ENCODE results near the gene RASAL2.

RASAL2 gene

GRCh38 chr1:178254433-178254832, 160.5 kb downstream of the RASAL2 start:
- no peak for DNase-seq (ENCODE audit: insufficient read length)
- no peak for FAIRE-seq
- no peak for TF ChIP-seq POLR2A (IDR thresholded peaks at IDR 0.05; ENCODE audit: low read depth, low read length)
- no peak for TF ChIP-seq POLR2AphosphoS5 (IDR thresholded peaks at IDR 0.05; ENCODE audit: low read depth, low read length)
- no peak for TF ChIP-seq TAF1 (IDR thresholded peaks at IDR 0.05; ENCODE audit: borderline replicate concordance, low read depth, low read length)

DNA sequence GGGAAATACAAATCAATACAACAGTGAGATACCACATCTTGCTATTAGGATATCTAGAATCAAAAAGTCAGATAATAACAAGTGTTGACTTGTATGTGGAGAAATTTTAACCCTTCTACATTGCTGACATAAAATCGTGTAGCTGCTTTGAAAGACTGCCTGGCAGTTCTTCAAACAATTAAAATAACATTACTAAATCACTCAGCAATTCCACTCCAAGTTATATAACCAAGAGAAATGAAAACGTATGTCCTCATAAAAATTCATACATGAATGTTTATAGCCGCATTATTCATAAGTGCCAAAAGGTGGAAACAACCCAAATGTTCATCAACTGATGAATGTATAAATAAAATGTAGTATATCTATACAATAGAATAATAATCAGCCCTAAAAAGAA, 164.6 kb downstream of the RASAL2 start:
- DNase-seq (ENCODE audit: insufficient read length) (no peak), FAIRE-seq (no peak)
- TF ChIP-seq TAF1 (IDR thresholded peaks at IDR 0.05; ENCODE audit: borderline replicate concordance, low read depth, low read length) (no peak), POLR2AphosphoS5 (IDR thresholded peaks at IDR 0.05; ENCODE audit: low read depth, low read length) (no peak), POLR2A (IDR thresholded peaks at IDR 0.05; ENCODE audit: low read depth, low read length) (no peak)

DNA sequence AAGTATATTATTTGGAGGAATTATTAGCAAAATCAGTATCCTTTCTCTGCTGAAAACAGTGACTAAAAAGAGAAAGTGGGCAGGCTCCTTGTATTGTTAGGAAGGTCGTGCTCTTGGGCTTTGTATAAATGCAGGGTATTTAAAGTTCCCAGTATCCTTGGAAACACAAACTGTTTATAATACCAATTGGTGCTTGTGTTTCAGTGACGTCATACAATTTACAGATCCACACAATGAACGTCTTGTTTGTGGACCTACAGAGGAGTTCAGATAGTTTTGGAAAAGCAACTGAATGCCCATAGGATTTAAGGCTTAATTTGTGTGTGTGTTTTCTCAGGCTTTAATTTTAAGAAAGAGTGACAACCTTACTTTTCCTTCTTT, 168.2 kb downstream of the RASAL2 start:
- TF ChIP-seq TAF1 (IDR thresholded peaks at IDR 0.05; ENCODE audit: borderline replicate concordance, low read depth, low read length) (no peak), POLR2A (IDR thresholded peaks at IDR 0.05; ENCODE audit: low read depth, low read length) (no peak), POLR2AphosphoS5 (IDR thresholded peaks at IDR 0.05; ENCODE audit: low read depth, low read length) (no peak)
- DNase-seq (ENCODE audit: insufficient read length) (no peak), FAIRE-seq (no peak)

GRCh38 chr1:178263341-178263740, 169.4 kb downstream of the RASAL2 start:
- no peak for FAIRE-seq
- TF ChIP-seq POLR2A (IDR thresholded peaks at IDR 0.05; ENCODE audit: low read depth, low read length), result no peak
- TF ChIP-seq POLR2AphosphoS5 (IDR thresholded peaks at IDR 0.05; ENCODE audit: low read depth, low read length), result no peak
- TF ChIP-seq TAF1 (IDR thresholded peaks at IDR 0.05; ENCODE audit: borderline replicate concordance, low read depth, low read length), result no peak
- DNase-seq (ENCODE audit: insufficient read length), result no peak

DNA sequence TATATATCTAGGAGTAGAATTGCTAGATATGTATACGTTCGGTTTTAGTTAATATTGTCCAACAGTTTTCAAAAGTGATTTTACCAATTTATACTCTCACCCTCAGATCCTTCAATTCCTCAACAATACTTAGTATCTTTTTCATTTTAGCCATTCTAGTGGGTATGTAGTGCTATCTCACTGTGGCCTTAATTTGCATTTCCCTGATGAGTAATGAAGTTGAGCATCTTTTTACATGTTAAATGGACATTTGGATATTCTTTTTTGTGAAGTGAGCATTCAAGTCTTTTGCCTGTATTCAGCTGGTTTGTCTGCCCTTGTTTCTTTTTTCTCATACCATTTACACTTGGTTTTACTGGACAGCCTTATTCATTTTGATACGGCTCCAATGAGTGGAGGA, 172.2 kb downstream of the RASAL2 start:
- no peak for TF ChIP-seq POLR2AphosphoS5 (IDR thresholded peaks at IDR 0.05; ENCODE audit: low read depth, low read length)
- TF ChIP-seq TAF1 (IDR thresholded peaks at IDR 0.05; ENCODE audit: borderline replicate concordance, low read depth, low read length), result no peak
- no peak for TF ChIP-seq POLR2A (IDR thresholded peaks at IDR 0.05; ENCODE audit: low read depth, low read length)
- FAIRE-seq (no peak), DNase-seq (ENCODE audit: insufficient read length) (no peak)

DNA sequence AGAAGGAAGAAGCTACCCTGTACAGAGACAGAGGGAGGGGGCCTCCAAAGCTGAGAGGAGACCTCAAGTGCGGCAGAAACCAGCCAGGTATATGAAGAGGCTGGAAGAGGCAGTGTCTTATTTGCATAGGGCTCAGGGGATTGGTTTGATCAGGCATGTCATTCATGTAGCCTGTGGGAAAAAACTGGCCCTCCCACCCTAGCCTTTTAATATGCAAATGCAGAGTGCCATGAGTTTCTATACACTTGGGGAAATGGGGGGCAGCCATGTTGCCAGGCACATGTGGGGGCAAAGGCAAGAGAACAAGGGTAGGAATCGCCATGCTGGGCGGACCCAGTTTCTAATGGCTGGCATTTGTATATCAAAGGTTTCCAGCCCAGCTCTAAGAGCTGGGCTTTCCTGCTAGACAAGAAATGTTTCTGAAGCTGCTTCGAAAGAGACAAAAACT, 172.7 kb downstream of the RASAL2 start:
- no peak for DNase-seq (ENCODE audit: insufficient read length)
- no peak for TF ChIP-seq POLR2A (IDR thresholded peaks at IDR 0.05; ENCODE audit: low read depth, low read length)
- no peak for TF ChIP-seq POLR2AphosphoS5 (IDR thresholded peaks at IDR 0.05; ENCODE audit: low read depth, low read length)
- TF ChIP-seq TAF1 (IDR thresholded peaks at IDR 0.05; ENCODE audit: borderline replicate concordance, low read depth, low read length), result no peak
- no peak for FAIRE-seq

GRCh38 chr1:178267646-178268094, 173.8 kb downstream of the RASAL2 start:
- no peak for DNase-seq (ENCODE audit: insufficient read length)
- TF ChIP-seq TAF1 (IDR thresholded peaks at IDR 0.05; ENCODE audit: borderline replicate concordance, low read depth, low read length) (no peak), POLR2AphosphoS5 (IDR thresholded peaks at IDR 0.05; ENCODE audit: low read depth, low read length) (no peak), POLR2A (IDR thresholded peaks at IDR 0.05; ENCODE audit: low read depth, low read length) (no peak)
- no peak for FAIRE-seq

GRCh38 chr1:178271471-178271870, 177.6 kb downstream of the RASAL2 start:
- TF ChIP-seq POLR2AphosphoS5 (IDR thresholded peaks at IDR 0.05; ENCODE audit: low read depth, low read length) (no peak), POLR2A (IDR thresholded peaks at IDR 0.05; ENCODE audit: low read depth, low read length) (no peak), TAF1 (IDR thresholded peaks at IDR 0.05; ENCODE audit: borderline replicate concordance, low read depth, low read length) (no peak)
- FAIRE-seq, result no peak
- no peak for DNase-seq (ENCODE audit: insufficient read length)

- TF ChIP-seq TAF1 (IDR thresholded peaks at IDR 0.05; ENCODE audit: borderline replicate concordance, low read depth, low read length), result no peak
- TF ChIP-seq POLR2AphosphoS5 (IDR thresholded peaks at IDR 0.05; ENCODE audit: low read depth, low read length), result no peak
- no peak for TF ChIP-seq POLR2A (IDR thresholded peaks at IDR 0.05; ENCODE audit: low read depth, low read length)
- FAIRE-seq (no peak), DNase-seq (ENCODE audit: insufficient read length) (no peak)
These were observed 180.0 kb downstream of the RASAL2 start for GRCh38 chr1:178273707-178274410.

DNA sequence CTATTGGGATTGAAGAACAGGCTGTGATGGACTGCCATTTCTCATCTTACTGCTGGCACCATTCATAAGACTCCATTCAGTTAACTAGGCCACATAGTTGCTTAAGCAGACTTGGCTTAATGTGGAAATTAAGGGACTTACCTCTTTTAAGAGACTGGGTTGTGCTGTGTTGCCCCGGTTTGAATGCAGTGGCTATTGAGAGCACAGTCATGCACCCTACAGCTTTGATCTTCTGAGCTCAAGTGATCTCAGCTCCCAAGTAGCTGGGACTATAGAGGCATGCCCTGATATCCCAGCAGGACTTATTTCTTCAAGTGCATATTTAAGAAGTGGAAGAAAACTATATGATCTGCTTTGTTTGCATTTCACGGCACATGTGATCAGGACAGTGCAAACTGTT, 181.1 kb downstream of the RASAL2 start:
- TF ChIP-seq TAF1 (IDR thresholded peaks at IDR 0.05; ENCODE audit: borderline replicate concordance, low read depth, low read length), result no peak
- TF ChIP-seq POLR2AphosphoS5 (IDR thresholded peaks at IDR 0.05; ENCODE audit: low read depth, low read length), result no peak
- no peak for TF ChIP-seq POLR2A (IDR thresholded peaks at IDR 0.05; ENCODE audit: low read depth, low read length)
- FAIRE-seq, result no peak

DNA sequence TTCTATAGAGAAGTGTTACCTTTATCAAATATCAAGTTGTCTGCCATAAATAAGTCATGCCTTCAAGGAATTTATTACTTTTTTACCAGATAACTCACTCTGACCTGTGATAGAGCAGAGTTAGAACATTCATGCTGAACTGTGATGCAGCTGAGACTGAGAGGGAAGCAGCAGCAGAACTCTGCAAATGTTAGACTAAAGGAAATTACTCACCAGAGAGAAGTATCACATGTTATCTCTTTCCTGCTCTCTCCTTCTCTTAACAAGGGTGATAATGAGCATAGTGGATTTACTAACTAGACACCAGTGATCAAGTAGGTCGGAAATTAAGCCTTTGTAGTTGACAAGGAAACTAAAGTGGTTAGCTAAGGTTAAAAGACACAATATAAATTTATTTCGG, 181.6 kb downstream of the RASAL2 start:
- FAIRE-seq, result no peak
- DNase-seq (ENCODE audit: insufficient read length), result no peak
- TF ChIP-seq POLR2AphosphoS5 (IDR thresholded peaks at IDR 0.05; ENCODE audit: low read depth, low read length), result no peak
- no peak for TF ChIP-seq TAF1 (IDR thresholded peaks at IDR 0.05; ENCODE audit: borderline replicate concordance, low read depth, low read length)
- no peak for TF ChIP-seq POLR2A (IDR thresholded peaks at IDR 0.05; ENCODE audit: low read depth, low read length)

More for the DNA sequence above, 181.1 kb downstream of the RASAL2 start:
- DNase-seq (ENCODE audit: insufficient read length), result no peak

DNA sequence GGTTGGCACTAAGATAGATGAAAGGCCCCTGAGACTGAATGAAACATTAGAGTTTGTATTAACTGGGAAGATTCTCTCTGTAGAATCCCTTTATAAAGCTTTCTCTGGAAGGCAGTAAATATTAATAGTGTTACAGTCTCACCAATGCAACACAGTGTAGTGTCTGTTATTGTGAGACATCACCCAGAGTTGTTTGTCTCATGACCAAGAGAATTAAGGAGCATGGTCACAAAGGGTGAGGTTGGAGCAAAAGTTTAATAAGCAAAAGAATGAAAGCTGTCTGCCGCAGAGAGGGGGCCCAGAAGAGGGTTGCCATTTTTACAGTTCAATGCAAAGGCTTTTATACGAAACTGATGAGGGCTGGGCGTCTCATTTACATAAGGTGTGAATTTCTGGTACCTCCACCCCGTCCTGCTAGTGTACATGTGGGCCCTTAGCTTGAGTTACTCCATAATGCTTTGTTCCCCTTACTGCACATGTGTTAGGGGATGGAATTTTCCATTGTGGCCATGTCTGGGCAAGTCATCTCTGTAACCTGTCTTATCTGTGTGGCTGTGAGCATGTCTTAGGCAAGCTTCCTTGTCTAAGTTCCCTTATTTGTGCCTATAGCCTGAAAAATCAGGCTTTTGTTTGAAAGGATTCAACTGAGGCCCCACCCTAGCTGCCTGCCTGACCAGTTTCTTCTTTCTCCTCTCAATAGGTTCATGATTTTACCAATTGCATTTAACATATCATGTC, 184.1 kb downstream of the RASAL2 start:
- FAIRE-seq (no peak), DNase-seq (ENCODE audit: insufficient read length) (no peak)
- TF ChIP-seq POLR2AphosphoS5 (IDR thresholded peaks at IDR 0.05; ENCODE audit: low read depth, low read length) (no peak), POLR2A (IDR thresholded peaks at IDR 0.05; ENCODE audit: low read depth, low read length) (no peak), TAF1 (IDR thresholded peaks at IDR 0.05; ENCODE audit: borderline replicate concordance, low read depth, low read length) (no peak)

Measured in GM12892 (cell line).